GM12878 (cell line): ENCODE data around the gene UNC13D. TPM values are rescaled to one million over a fixed set of nuclear protein-coding genes. Genes with fewer than 3 reads are reported as not detected.

Source experiments
- ATAC-seq: fragments of 200-7000 bp; cut with Tn5 transposase; 3 replicates; pipeline ENCODE4 v1.9.1; 2020; ENCODE audit warnings: mild to moderate bottlenecking, moderate library complexity
- BruUV-seq: library from RNA; stranded (reverse); fragments of 400-500 nt; replicated peaks from 2 replicates; lab custom pipeline; 2021; lab: Mats Ljungman, UMichigan
- CTCF ChIA-PET: fragments of 300-600 bp; sonication (Branson Sonifier 250); formaldehyde crosslinking; extraction: SDS; loops from one replicate; lab custom pipeline; 2021; ENCODE audit warnings: inconsistent platforms; lab: Yijun Ruan, JAX
- POLR2A ChIA-PET: fragments of 350-600 bp; formaldehyde crosslinking; extraction: SDS; loops from one replicate; lab custom pipeline; 2021; ENCODE audit warnings: inconsistent platforms; lab: Charles Lee
- RAD21 ChIA-PET: fragments of 300-600 bp; sonication (Branson Sonifier 250); formaldehyde crosslinking; loops from one replicate; lab custom pipeline; 2023; ENCODE audit warnings: antibody characterized with exemption; ENCODE audit not compliant: unreplicated experiment; lab: Charles Lee
- SMC1A ChIA-PET: fragments of 300-600 bp; sonication (Branson Sonifier 250); formaldehyde crosslinking; loops from one replicate; lab custom pipeline; 2023; ENCODE audit not compliant: unreplicated experiment, uncharacterized antibody; lab: Charles Lee
- DNase-seq: peaks from one replicate; pipeline ENCODE4 v3.0.0-alpha.2; 2011; ENCODE audit warnings: low read depth, low spot score
- FAIRE-seq: peaks from 3 replicates; lab custom pipeline; 2011; peaks lifted over from hg19 to GRCh38; lab: Jason Lieb, UNC
- H2AFZ ChIP-seq: 2 replicates; pipeline ENCODE4 v1.6.0; 2011; ENCODE audit warnings: low read depth, low read length, control low read depth; ENCODE audit not compliant: control insufficient read depth
- H3K27ac ChIP-seq: 2 replicates; pipeline ENCODE4 v1.5.1; 2011; ENCODE audit warnings: control low read depth; ENCODE audit not compliant: control insufficient read depth, insufficient read depth
- H3K27me3 ChIP-seq, 2 experiments: replicated peaks in 1 of 2; 2 replicates each; pipeline versions ENCODE4 v1.6.0 to v1.6.1; 2011; ENCODE audit warnings: low read length in 1 of 2; ENCODE audit not compliant: control insufficient read depth in 2 of 2, insufficient read depth in 2 of 2
- H3K36me3 ChIP-seq, 2 experiments: 2 replicates each; pipeline ENCODE4 v1.5.1; 2011; ENCODE audit warnings: low read length in 1 of 2; ENCODE audit not compliant: control insufficient read depth in 2 of 2, insufficient read depth in 2 of 2
- H3K4me1 ChIP-seq: 2 replicates; pipeline ENCODE4 v1.6.1; 2011; ENCODE audit warnings: mild to moderate bottlenecking, low read length, moderate library complexity, mixed read lengths; ENCODE audit not compliant: control insufficient read depth, insufficient read depth
- H3K4me2 ChIP-seq: 2 replicates; pipeline ENCODE4 v1.6.0; 2011; ENCODE audit warnings: control low read depth; ENCODE audit not compliant: control insufficient read depth, insufficient read depth
- H3K4me3 ChIP-seq: fragments of 200-600 bp; sonication (generic); 2 replicates; pipeline ENCODE4 v1.5.1; 2016
- H3K79me2 ChIP-seq: 2 replicates; pipeline ENCODE4 v1.6.0; 2011; ENCODE audit warnings: low read length; ENCODE audit not compliant: control insufficient read depth, insufficient read depth
- H3K9ac ChIP-seq: 2 replicates; pipeline ENCODE4 v1.8.0; 2011; ENCODE audit warnings: low read length, control low read depth, mixed read lengths; ENCODE audit not compliant: control insufficient read depth, insufficient read depth
- H3K9me3 ChIP-seq: replicated peaks from 3 replicates; pipeline ENCODE4 v1.5.1; 2011; ENCODE audit warnings: mild to moderate bottlenecking, low read length; ENCODE audit not compliant: control insufficient read depth, insufficient read depth
- H4K20me1 ChIP-seq: 2 replicates; pipeline ENCODE4 v1.6.0; 2011; ENCODE audit not compliant: control insufficient read depth, insufficient read depth
- BRCA1 ChIP-seq: IDR thresholded peaks from 2 replicates; pipeline ENCODE4 v1.6.1; 2011; ENCODE audit warnings: low read depth, low read length, improper control_type of control experiment
- CBFB ChIP-seq: IDR thresholded peaks from 2 replicates; pipeline ENCODE4 v1.6.1; 2016; ENCODE audit warnings: antibody characterized with exemption, low read depth
- CBX5 ChIP-seq: sonication (generic); IDR thresholded peaks from 2 replicates; pipeline ENCODE4 v1.6.1; 2016; ENCODE audit warnings: low read depth, moderate library complexity, mild to moderate bottlenecking, inconsistent platforms
- DPF2 ChIP-seq: fragments of 450-650 bp; IDR thresholded peaks from 2 replicates; pipeline ENCODE4 v1.6.1; 2017; ENCODE audit warnings: mild to moderate bottlenecking
- FOXM1 ChIP-seq: IDR thresholded peaks from 2 replicates; pipeline ENCODE4 v1.6.1; 2012; ENCODE audit warnings: low read depth, mild to moderate bottlenecking, inconsistent platforms, low read length, moderate library complexity
- HDGF ChIP-seq: fragments of 450-650 bp; IDR thresholded peaks from 2 replicates; pipeline ENCODE4 v1.6.1; 2016; ENCODE audit warnings: antibody characterized with exemption
- IKZF1 ChIP-seq: fragments of 450-650 bp; conservative IDR thresholded peaks from 2 replicates; pipeline ENCODE4 v1.6.1; 2017; ENCODE audit warnings: antibody characterized with exemption, mild to moderate bottlenecking
- IRF5 ChIP-seq: fragments of 450-650 bp; IDR thresholded peaks from 2 replicates; pipeline ENCODE4 v1.6.1; 2017; ENCODE audit warnings: borderline replicate concordance
- LARP7 ChIP-seq: fragments of 450-650 bp; IDR thresholded peaks from 2 replicates; pipeline ENCODE4 v1.6.1; 2017; ENCODE audit warnings: mild to moderate bottlenecking
- MLLT1 ChIP-seq: fragments of 450-650 bp; IDR thresholded peaks from 2 replicates; pipeline ENCODE4 v1.6.1; 2016; ENCODE audit warnings: mild to moderate bottlenecking
- PML ChIP-seq: IDR thresholded peaks from 2 replicates; pipeline ENCODE4 v1.6.1; 2012; ENCODE audit warnings: low read length, inconsistent platforms
- PRDM15 ChIP-seq: fragments of 450-650 bp; formaldehyde crosslinking; IDR thresholded peaks from 2 replicates; pipeline ENCODE4 v1.4.0; 2020; ENCODE audit warnings: mild to moderate bottlenecking, moderate library complexity
- RAD21 ChIP-seq: IDR thresholded peaks from 2 replicates; pipeline ENCODE4 v1.6.1; 2011; ENCODE audit warnings: mild to moderate bottlenecking, low read depth, low read length, moderate library complexity; ENCODE audit not compliant: insufficient read depth
- WGBS: methylation state at CpG from one replicate; pipeline ENCODE4 v1.1.6; 2016; ENCODE audit warnings: low lambda C conversion rate; ENCODE audit not compliant: insufficient replicate concordance, insufficient coverage; ENCODE audit errors: missing lambda C conversion rate; 5-methylcytosine and 5-hydroxymethylcytosine counted together
- in situ Hi-C: fragments of 300-500 bp; cut with MboI; formaldehyde crosslinking; loops from 9 replicates; pipeline ENCODE4 v1.14.3; 2018; ENCODE audit warnings: mixed read lengths
- intact Hi-C: fragments of 100-400 bp; cut with micrococcal nuclease; formaldehyde crosslinking; loops from one replicate; pipeline ENCODE4 v1.14.2; 2022; ENCODE audit not compliant: unreplicated experiment
- polyA plus RNA-seq, 11 experiments: library from polyadenylated mRNA; depleted of rRNA in 4 of 11; unstranded in 6 of 11; stranded (reverse) in 5 of 11; fragments of >200 nt; fragmentation: Nextera tagmentation in 4 of 11; fragmentation: Illumina TruSeq in 1 of 11; extraction: Ambion mirVana in 4 of 11; extraction: Trizol in 1 of 11; gene quantifications; 1 replicate in 1 of 11; 2 replicates in 10 of 11; pipeline versions ENCODE4 v1.2.1 to v1.2.3, GENCODE V29; 2011 to 2016; ENCODE audit warnings: inconsistent platforms in 2 of 11, missing spikeins in 2 of 11, low read depth in 1 of 11
- total RNA-seq, 4 experiments: library from RNA; depleted of rRNA in 3 of 4; stranded (reverse); fragments of >200 nt in 3 of 4; fragmentation: Illumina TruSeq in 1 of 4; extraction: Trizol in 1 of 4; gene quantifications; 2 replicates each; pipeline versions ENCODE4 v1.2.1 to v1.2.3, GENCODE V29; 2013 to 2021

The UNC13D gene
- total and polyA plus RNA-seq, 10 of the 15 experiments (the other 5 are each of a cell fraction or from before 2014, with no cell fraction given): 0.32 to 63.9 (median 25.2) TPM

GRCh38 chr17:75809631-75810111 is 34.5 kb downstream of the UNC13D start:
- intact Hi-C loops (no loop called here), in situ Hi-C loops (no loop called here)
- H3K4me2 ChIP-seq: no peak overlapping the region
- BruUV-seq: no TSS peak
- H3K4me1 ChIP-seq: peaks cover 9% of the 10 kb centered on the region
- ChIA-PET POLR2A (interaction anchor here (0.6 to 4.9 kb wide), 11 partner anchors 13 to 68 kb away, joined by 3 to 33 read pairs (median 11); partner anchors contain the start of genes GALK1 and WBP2), CTCF (interaction anchor here (0.9 to 3.3 kb wide), 10 partner anchors 18 to 57 kb away, joined by 4 to 16 read pairs (median 6); partner anchors contain the start of genes GALK1 and UNK), RAD21 (interaction anchor here (0.8 to 3.3 kb wide), 14 partner anchors 11 to 163 kb away, joined by 3 to 24 read pairs (median 5); partner anchors contain the start of genes GALK1, UNC13D, UNK and WBP2), SMC1A (interaction anchor here (0.6 to 2.5 kb wide), 11 partner anchors 9 to 56 kb away, joined by 3 to 15 read pairs (median 3); partner anchors contain the start of gene GALK1)
- no peaks in the 10 kb centered on the region for H4K20me1 ChIP-seq
- no peaks in the 10 kb centered on the region; the same call in 1 of the 2 replicates for H3K79me2 ChIP-seq
- no peak overlapping the region for H2AFZ ChIP-seq
- no peak for FAIRE-seq
- no peaks in the 10 kb centered on the region for H3K27me3 ChIP-seq
- no peak overlapping the region for H3K27ac ChIP-seq
- no peak overlapping the region for H3K9ac ChIP-seq
- H3K36me3 ChIP-seq: peaks cover 16 to 23% of the 10 kb centered on the region in 2 experiments
- no peak for DNase-seq
- TF ChIP-seq FOXM1 (no peak), PRDM15 (no peak), IKZF1 (0 out of 2 replicates have a peak, but pooled peaks have one; percentile 4), RAD21 (no peak), IRF5 (no peak), BRCA1 (no peak), DPF2 (0 out of 2 replicates have a peak, but pooled peaks have one; percentile 2), PML (no peak), CBFB (no peak), MLLT1 (0 out of 2 replicates have a peak, but pooled peaks have one; percentile 36), CBX5 (no peak), HDGF (no peak), LARP7 (no peak)
- no peak for ATAC-seq
- no peaks in the 10 kb centered on the region for H3K9me3 ChIP-seq
- 93% methylated on average over 24 of the region's 24 CpGs for WGBS
- H3K4me3 ChIP-seq: no peak overlapping the region
